Measurements from ENCODE around the gene ZFP82.

ZFP82 gene

DNA sequence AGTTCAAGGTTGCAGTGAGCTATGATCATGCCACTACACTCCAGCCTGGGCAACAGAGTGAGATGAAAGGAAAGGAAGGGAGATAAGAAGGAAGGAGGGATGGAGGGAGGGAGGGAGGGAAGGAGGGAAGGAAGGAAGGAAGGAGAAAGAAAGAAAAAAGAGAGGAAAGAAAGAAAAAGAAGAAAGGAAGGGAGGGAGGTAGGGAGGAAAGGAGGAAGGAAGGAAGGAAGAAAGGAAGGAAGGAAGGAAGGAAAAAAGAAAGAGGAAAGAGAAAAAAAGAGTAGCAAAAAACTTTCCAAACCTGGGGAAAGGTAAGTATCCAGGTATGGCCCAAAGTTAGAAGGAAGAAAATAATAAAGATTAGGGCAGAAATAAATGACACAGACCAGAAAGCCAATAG lies 46.6 kb downstream of the ZFP82 start:
- FAIRE-seq, result no peak

DNA sequence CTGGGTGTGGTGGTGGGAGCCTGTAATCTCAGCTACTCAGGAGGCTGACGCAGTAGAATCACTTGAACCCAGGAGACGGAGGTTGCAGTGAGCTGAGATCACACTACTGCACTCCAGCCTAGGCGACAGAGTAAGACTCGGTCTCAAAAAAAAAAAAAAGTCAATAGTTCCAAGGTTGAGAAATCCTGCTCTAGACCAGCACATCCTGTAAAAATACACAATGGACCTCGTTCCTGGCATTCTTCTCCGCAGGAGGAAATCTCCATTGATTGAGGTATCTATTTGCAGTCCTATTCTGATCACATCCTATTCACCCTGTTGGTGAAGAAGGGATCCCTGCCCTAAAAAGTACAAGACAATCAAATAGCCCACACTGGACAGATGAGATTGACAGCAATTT lies 54.6 kb downstream of the ZFP82 start:
- FAIRE-seq, result no peak

All from TTC549 (cell line).